ENCODE data around the gene DOCK2.
A peak's percentile ranks its signal among the peaks of the same experiment; 100 is the strongest.
"Not testable (repeated sequence)": the region's sequence is repeated elsewhere in the genome, so short reads cannot be mapped to it uniquely, and the experiment has no call there.

The DOCK2 gene

DNA sequence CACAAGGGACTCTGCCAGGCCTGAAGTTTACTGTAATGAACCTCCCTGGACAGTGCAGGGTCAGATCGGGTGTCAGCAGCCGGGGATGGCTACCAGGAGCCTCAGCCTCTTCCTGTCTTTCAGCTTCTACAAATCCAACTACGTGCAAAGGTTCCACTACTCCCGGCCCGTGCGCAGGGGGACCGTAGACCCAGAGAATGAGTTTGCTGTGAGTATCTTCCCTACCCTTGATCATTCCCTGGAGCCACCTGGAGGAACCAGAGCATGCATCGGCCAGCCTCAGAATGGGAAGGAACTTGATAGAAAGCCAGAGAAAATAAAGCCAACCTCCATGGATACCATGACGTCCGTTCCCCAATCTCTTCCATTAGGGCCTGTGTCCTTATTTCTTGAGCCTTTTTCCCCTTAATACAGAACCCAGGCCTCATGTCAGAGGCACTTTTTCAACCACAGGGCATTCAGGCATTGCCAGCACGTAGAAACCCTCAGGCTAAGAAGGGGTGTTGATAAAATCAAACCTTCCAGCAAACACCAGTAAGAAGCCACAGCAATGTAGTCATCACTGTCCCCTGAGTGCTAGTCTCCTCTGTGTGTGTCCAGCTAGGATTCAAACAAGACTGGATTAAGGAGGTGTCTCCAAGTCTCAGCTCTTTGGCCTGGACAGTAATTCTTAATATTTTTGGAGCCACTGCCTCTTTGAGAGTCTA lies 419.6 kb downstream of the DOCK2 start:
- no peak for DNase-seq (ENCODE audit: low read depth)

- no peak for DNase-seq (ENCODE audit: low read depth)
Observed at GRCh38 chr5:170057311-170057710, 420.2 kb downstream of the DOCK2 start.

GRCh38 chr5:170059221-170059620 lies 422.1 kb downstream of the DOCK2 start:
- DNase-seq (ENCODE audit: low read depth) = no peak

GRCh38 chr5:170067152-170067551 lies 430.1 kb downstream of the DOCK2 start:
- no peak for DNase-seq (ENCODE audit: low read depth)

DNA sequence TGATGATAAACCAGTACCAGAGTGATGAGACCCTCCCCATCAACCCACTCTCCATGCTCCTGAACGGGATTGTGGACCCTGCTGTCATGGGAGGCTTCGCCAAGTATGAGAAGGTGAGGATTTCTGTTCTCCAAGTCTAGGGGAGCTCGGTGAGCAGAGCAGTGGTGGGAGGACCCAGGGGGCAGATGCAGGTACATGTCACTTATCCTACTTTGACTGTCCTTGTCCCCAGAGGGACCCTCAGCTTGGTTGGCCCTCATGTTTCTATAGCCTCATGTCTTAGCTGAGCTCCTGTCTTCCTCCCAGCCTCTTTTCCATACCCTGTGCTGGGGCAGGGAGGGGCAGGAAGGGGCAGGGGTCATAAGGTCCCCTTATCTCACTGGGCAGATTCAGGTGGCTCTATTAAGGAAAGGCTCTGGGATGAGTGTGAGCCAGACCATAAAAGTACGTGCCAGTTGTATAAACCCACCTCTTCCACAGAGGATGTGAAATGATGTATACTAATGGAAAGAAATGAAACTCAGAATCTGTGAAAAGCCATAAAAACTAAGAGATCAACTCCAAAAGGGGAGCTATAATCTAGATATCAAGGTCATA lies 430.6 kb downstream of the DOCK2 start:
- no peak for DNase-seq (ENCODE audit: low read depth)

DNA sequence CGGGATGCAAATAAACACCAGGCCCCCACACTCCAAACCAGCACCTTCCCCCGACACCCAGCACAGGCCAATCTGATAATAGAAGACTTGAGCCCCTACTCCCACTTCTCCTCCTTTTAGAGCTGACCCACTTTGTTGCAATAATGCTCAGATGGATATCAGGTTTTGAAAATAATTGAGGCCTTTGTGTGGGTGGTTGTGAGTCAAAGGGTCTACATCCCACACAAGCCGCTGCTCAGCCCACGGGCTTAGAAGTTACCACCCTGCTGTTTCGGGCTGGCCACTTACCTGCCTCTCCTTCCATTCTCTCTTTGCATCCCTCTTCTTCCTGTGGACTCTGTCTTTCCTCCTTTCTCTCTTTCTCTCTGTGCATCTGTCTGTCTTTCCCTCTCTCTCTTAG lies 432.4 kb downstream of the DOCK2 start:
- no peak for DNase-seq (ENCODE audit: low read depth)

GRCh38 chr5:170070556-170071412 lies 433.7 kb downstream of the DOCK2 start:
- peak; percentile 8 for DNase-seq (ENCODE audit: low read depth)

GRCh38 chr5:170071748-170072147 lies 434.7 kb downstream of the DOCK2 start:
- DNase-seq (ENCODE audit: low read depth) = no peak

- DNase-seq (ENCODE audit: low read depth) = no peak
Observed at GRCh38 chr5:170075696-170076095, 438.6 kb downstream of the DOCK2 start.

- no peak for DNase-seq (ENCODE audit: low read depth)
Observed at GRCh38 chr5:170076211-170076610, 439.1 kb downstream of the DOCK2 start.

- DNase-seq (ENCODE audit: low read depth) = no peak
Observed at GRCh38 chr5:170076739-170077138, 439.7 kb downstream of the DOCK2 start.

- no peak for DNase-seq (ENCODE audit: low read depth)
Observed at GRCh38 chr5:170077526-170077925, 440.5 kb downstream of the DOCK2 start.

- no peak for DNase-seq (ENCODE audit: low read depth)
Observed at GRCh38 chr5:170078458-170078857, 441.4 kb downstream of the DOCK2 start.

DNA sequence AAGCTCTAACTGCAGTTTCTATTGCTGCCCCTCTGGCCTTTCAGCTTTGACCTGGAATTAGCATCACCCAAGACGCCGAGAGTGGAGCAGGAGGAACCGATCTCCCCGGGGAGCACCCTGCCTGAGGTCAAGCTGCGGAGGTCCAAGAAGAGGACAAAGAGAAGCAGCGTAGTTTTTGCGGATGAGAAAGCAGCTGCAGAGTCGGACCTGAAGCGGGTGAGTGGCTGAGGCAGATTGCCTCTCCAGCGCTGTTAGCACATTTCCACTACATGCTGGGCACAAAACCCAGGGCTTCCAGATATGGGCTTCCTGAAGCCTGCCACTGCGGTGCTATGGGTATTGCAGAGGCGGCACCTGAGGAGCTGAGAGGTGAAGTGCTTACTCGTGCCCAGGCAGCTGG lies 441.9 kb downstream of the DOCK2 start:
- no peak for DNase-seq (ENCODE audit: low read depth)

DNA sequence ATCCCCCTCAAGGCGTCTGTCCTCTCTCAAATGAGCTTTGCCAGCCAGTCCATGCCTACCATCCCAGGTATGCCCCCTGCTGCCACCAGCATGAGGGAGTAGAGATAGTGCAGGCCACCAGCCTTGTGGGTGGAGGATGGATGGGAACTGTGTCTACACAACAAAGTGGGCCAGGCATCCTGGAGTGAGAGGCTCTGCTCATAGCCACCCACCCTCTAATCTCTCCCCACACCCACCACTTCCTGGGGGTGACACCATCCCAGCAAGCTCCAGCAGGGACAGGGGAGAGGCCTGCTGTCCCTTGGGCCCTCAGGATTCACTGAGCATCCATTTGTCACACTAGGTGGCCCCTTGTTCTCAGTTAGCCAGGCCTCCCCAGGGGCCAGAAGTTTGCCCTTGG lies 443.1 kb downstream of the DOCK2 start:
- DNase-seq (ENCODE audit: low read depth) = no peak

- DNase-seq (ENCODE audit: low read depth) = no peak
Observed at GRCh38 chr5:170080786-170081445, 443.8 kb downstream of the DOCK2 start.

- DNase-seq (ENCODE audit: low read depth) = no peak
Observed at GRCh38 chr5:170081616-170082015, 444.5 kb downstream of the DOCK2 start.

GRCh38 chr5:170082701-170083100 lies 445.6 kb downstream of the DOCK2 start:
- DNase-seq (ENCODE audit: low read depth) = no peak

DNA sequence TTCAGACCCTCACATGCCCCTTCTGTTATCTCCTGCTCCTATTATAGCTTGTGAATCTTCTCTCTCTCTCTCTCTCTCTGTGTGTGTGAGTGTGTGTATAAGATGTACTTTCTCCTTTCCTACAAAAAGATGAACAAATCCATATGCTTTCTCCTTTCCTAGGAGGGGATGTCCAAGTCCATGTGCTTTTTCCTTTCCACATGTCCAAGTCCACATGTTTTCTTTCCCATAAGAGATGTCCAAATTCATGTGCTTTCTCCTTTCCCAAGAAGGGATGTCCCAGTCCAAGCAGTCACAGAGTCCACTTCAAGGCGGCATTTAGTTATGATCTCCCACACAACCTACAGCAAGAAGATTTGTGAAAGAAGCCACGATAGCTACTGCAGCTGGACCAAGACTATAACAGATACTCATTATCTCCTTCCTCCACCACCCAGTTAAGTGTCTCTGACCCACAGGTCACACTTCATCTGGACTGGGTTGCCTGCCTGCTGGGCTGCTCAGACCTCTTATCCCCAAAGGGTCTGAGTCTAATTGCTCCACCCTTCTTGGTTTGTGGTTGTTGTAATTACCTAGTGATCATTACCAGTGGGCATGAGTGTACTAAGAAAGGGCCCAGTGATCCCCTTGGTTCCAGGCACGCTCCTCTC lies 450.2 kb downstream of the DOCK2 start:
- no peak for DNase-seq (ENCODE audit: low read depth)

- no peak for DNase-seq (ENCODE audit: low read depth)
Observed at GRCh38 chr5:170092455-170093101, 455.5 kb downstream of the DOCK2 start.

- not testable (repeated sequence) for DNase-seq (ENCODE audit: low read depth)
Observed at GRCh38 chr5:170094329-170094728, 457.3 kb downstream of the DOCK2 start.
